AG04449 (cell line): Measurements from ENCODE around the gene TCTN2.

Experiments
- CTCF ChIA-PET: fragments of 350-600 bp; formaldehyde crosslinking; extraction: SDS; loops from one replicate; lab custom pipeline; 2021; ENCODE audit warnings: antibody characterized with exemption; lab: Yijun Ruan, JAX
- POLR2A ChIA-PET: fragments of 400-600, 350-600 bp; formaldehyde crosslinking; extraction: SDS; loops from one replicate; lab custom pipeline; 2020; ENCODE audit warnings: antibody characterized with exemption, inconsistent platforms; lab: Yijun Ruan, JAX
- DNase-seq: peaks from one replicate; pipeline ENCODE4 v3.0.0-alpha.2; 2010; ENCODE audit warnings: low read depth, low spot score
- H3K4me3 ChIP-seq: 2 replicates; pipeline ENCODE4 v1.5.1; 2011; ENCODE audit warnings: low read depth, mild to moderate bottlenecking, control low read depth, low read length
- CTCF ChIP-seq: IDR thresholded peaks from one replicate; pipeline ENCODE4 v1.5.1; 2011; ENCODE audit warnings: mild to moderate bottlenecking, moderate library complexity, low read length, control low read depth, inconsistent platforms; ENCODE audit not compliant: insufficient read depth; ENCODE audit errors: missing control alignments

The TCTN2 gene

GRCh38 chr12:123657211-123657610 lies 13.7 kb upstream of the TCTN2 start:
- CTCF ChIA-PET: interaction anchor here (0.6 to 1.1 kb wide), 3 partner anchors 23 to 70 kb away, joined by 3 read pairs; no protein-coding TSS in a partner anchor
- POLR2A ChIA-PET: no interaction called here
- TF ChIP-seq CTCF: no peak
- DNase-seq: no peak
- H3K4me3 ChIP-seq: no peak overlapping the region

- no peak for TF ChIP-seq CTCF
- peak; percentile 47 for DNase-seq
- no peak overlapping the region for H3K4me3 ChIP-seq
- ChIA-PET POLR2A (interaction anchor here (0.8 to 1.4 kb wide), 2 partner anchors 11 to 52 kb away, joined by 5 to 6 read pairs; partner anchors contain the start of genes ATP6V0A2 and TCTN2), CTCF (interaction anchor here (1.2 to 1.6 kb wide), 2 partner anchors 51 to 302 kb away, joined by 3 to 4 read pairs; no protein-coding TSS in a partner anchor)
These were observed 10.8 kb upstream of the TCTN2 start for GRCh38 chr12:123659996-123660727.

- CTCF ChIA-PET: no interaction called here
- POLR2A ChIA-PET: no interaction called here
- H3K4me3 ChIP-seq: no peak overlapping the region
- no peak for TF ChIP-seq CTCF
- no peak for DNase-seq
These were observed 3.1 kb upstream of the TCTN2 start for GRCh38 chr12:123667771-123668170.

GRCh38 chr12:123671876-123672275 lies 963 bp downstream of the TCTN2 start:
- peak overlapping the region; percentile 83 for H3K4me3 ChIP-seq

GRCh38 chr12:123675436-123675835 lies 4.5 kb downstream of the TCTN2 start:
- H3K4me3 ChIP-seq: no peak overlapping the region
- CTCF ChIA-PET: no interaction called here
- DNase-seq: no peak
- no peak for TF ChIP-seq CTCF
- POLR2A ChIA-PET: no interaction called here

More at GRCh38 chr12:123671876-123672275, 963 bp downstream of the TCTN2 start:
- CTCF ChIA-PET: no interaction called here
- TF ChIP-seq CTCF: no peak
- POLR2A ChIA-PET: interaction anchor here (0.9 kb wide), 1 partner anchor 11 kb away, joined by 6 read pairs; no protein-coding TSS in a partner anchor
- DNase-seq: no peak

- DNase-seq: no peak
- TF ChIP-seq CTCF: no peak
- ChIA-PET POLR2A (no interaction called here), CTCF (no interaction called here)
- H3K4me3 ChIP-seq: no peak overlapping the region
These were observed 5.9 kb downstream of the TCTN2 start for GRCh38 chr12:123676616-123677320.
